Skeletal muscle cell (primary cell): Measurements from ENCODE around the gene RBX1.
"Not testable (repeated sequence)": the region's sequence is repeated elsewhere in the genome, so short reads cannot be mapped to it uniquely, and the experiment has no call there.

ENCODE experiments used
- DNase-seq: peaks from one replicate; pipeline ENCODE4 v3.0.0-alpha.2; 2010; ENCODE audit warnings: low read depth
- H3K4me3 ChIP-seq: 2 replicates; pipeline ENCODE4 v1.5.1; 2011; ENCODE audit warnings: low read depth, mild to moderate bottlenecking, control low read depth, low read length, moderate library complexity

The RBX1 gene

GRCh38 chr22:40966726-40967085 lies 15.5 kb downstream of the RBX1 start:
- no peak overlapping the region for H3K4me3 ChIP-seq
- no peak for DNase-seq

GRCh38 chr22:40967111-40967760 lies 16.1 kb downstream of the RBX1 start:
- no peak overlapping the region for H3K4me3 ChIP-seq
- DNase-seq = no peak

GRCh38 chr22:40972587-40972986 lies 21.4 kb downstream of the RBX1 start:
- no peak for DNase-seq
- no peak overlapping the region for H3K4me3 ChIP-seq

GRCh38 chr22:40973144-40973543 lies 22.0 kb downstream of the RBX1 start:
- no peak overlapping the region for H3K4me3 ChIP-seq
- no peak for DNase-seq

- DNase-seq = no peak
- H3K4me3 ChIP-seq = no peak overlapping the region
Observed at GRCh38 chr22:40975366-40975765, 24.2 kb downstream of the RBX1 start.

GRCh38 chr22:40976866-40977700 lies 25.9 kb downstream of the RBX1 start:
- no peak overlapping the region for H3K4me3 ChIP-seq
- no peak for DNase-seq

GRCh38 chr22:40979198-40979597 lies 28.0 kb downstream of the RBX1 start:
- DNase-seq = no peak
- H3K4me3 ChIP-seq = no peak overlapping the region

GRCh38 chr22:40979871-40980270 lies 28.7 kb downstream of the RBX1 start:
- H3K4me3 ChIP-seq = no peak overlapping the region
- no peak for DNase-seq

- no peak overlapping the region for H3K4me3 ChIP-seq
- DNase-seq = no peak
Observed at GRCh38 chr22:40982482-40983385, 31.6 kb downstream of the RBX1 start.

GRCh38 chr22:40991298-40991697 lies 40.1 kb downstream of the RBX1 start:
- H3K4me3 ChIP-seq = no peak overlapping the region
- no peak for DNase-seq

GRCh38 chr22:40995821-40996220 lies 44.6 kb downstream of the RBX1 start:
- DNase-seq = no peak
- H3K4me3 ChIP-seq = no peak overlapping the region

GRCh38 chr22:40997520-40997919 lies 46.3 kb downstream of the RBX1 start:
- H3K4me3 ChIP-seq = no peak overlapping the region

GRCh38 chr22:41000040-41000565 lies 48.9 kb downstream of the RBX1 start:
- DNase-seq = no peak
- H3K4me3 ChIP-seq = no peak overlapping the region

More at GRCh38 chr22:40997520-40997919, 46.3 kb downstream of the RBX1 start:
- DNase-seq = no peak

- H3K4me3 ChIP-seq = no peak overlapping the region
- DNase-seq = no peak
Observed at GRCh38 chr22:41000941-41001721, 50.0 kb downstream of the RBX1 start.

- no peak for DNase-seq
- H3K4me3 ChIP-seq = no peak overlapping the region
Observed at GRCh38 chr22:41001722-41002122, 50.5 kb downstream of the RBX1 start.

- H3K4me3 ChIP-seq, DNase-seq: not testable (repeated sequence)
Observed at GRCh38 chr22:41002386-41002785, 51.2 kb downstream of the RBX1 start.

GRCh38 chr22:41003066-41003465 lies 51.9 kb downstream of the RBX1 start:
- no peak overlapping the region for H3K4me3 ChIP-seq
- DNase-seq = no peak

- no peak overlapping the region for H3K4me3 ChIP-seq
- DNase-seq = no peak
Observed at GRCh38 chr22:41003976-41004375, 52.8 kb downstream of the RBX1 start.
